Measurements from ENCODE around the gene GJB6.
"Not testable (repeated sequence)": the region's sequence is repeated elsewhere in the genome, so short reads cannot be mapped to it uniquely, and the experiment has no call there.

DNA sequence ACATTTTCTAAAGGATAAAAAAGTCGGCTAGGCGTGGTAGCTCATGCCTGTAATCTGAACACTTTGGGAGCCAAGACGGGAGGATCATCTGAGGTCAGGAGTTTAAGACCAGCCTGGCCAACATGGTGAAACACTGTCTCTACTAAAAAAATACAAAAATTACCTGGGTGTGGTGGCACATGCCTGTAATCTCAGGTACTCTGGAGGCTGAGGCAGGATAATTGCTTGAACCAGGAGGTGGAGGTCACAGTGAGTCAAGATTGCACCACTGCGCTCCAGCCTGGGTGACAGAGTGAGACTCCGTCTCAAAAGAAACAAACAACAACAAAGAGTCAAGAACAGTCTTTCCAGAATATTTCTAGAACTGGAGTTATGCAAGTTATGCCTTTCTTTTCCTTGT is 44.8 kb upstream of the GJB6 start:
- TF ChIP-seq REST (IDR thresholded peaks at IDR 0.05); CTCF (IDR thresholded peaks at IDR 0.05; ENCODE audit: low read depth, low read length, missing input control): not testable (repeated sequence)

Data from liver (tissue), 2 donors.